Common myeloid progenitor, CD34-positive (primary cell): ENCODE measurements around the gene SUCLG1. TPM values are rescaled to one million over a fixed set of nuclear protein-coding genes. Genes with fewer than 3 reads are reported as not detected.

Experiments used
- CTCF ChIA-PET: fragments of 350-600 bp; sonication (Branson Sonifier 250); formaldehyde crosslinking; loops from one replicate; lab custom pipeline; 2021; ENCODE audit warnings: antibody characterized with exemption; lab: Charles Lee
- POLR2A ChIA-PET: fragments of 350-600 bp; sonication (Branson Sonifier 250); formaldehyde crosslinking; loops from one replicate; lab custom pipeline; 2021; ENCODE audit warnings: antibody characterized with exemption; lab: Charles Lee
- DNase-seq, 3 donors: peaks; one replicate each; pipeline versions ENCODE4 v3.0.0 to v3.0.0-alpha.2; 2013
- H3K27ac ChIP-seq, 2 experiments: 1 replicate in 1 of 2; 2 replicates in 1 of 2; pipeline ENCODE4 v1.7.0; 2013; ENCODE audit warnings: inconsistent platforms in 2 of 2, low read length in 2 of 2, mild to moderate bottlenecking in 2 of 2, low read depth in 1 of 2, moderate library complexity in 1 of 2; ENCODE audit not compliant: severe bottlenecking in 2 of 2, insufficient read depth in 1 of 2, poor library complexity in 1 of 2
- H3K27me3 ChIP-seq, 5 experiments: replicated peaks in 2 of 5; 1 replicate in 3 of 5; 2 replicates in 2 of 5; pipeline versions ENCODE4 v1.6.1 to v1.7.0; 2013; ENCODE audit warnings: low read length in 4 of 5, mild to moderate bottlenecking in 2 of 5, moderate library complexity in 2 of 5, inconsistent platforms in 1 of 5; ENCODE audit not compliant: insufficient read depth in 5 of 5, control insufficient read depth in 4 of 5
- H3K36me3 ChIP-seq, 4 experiments: 1 replicate in 2 of 4; 2 replicates in 2 of 4; pipeline versions ENCODE4 v1.6.1 to v1.7.0; 2013; ENCODE audit warnings: low read length in 3 of 4, control low read depth in 1 of 4, mild to moderate bottlenecking in 1 of 4; ENCODE audit not compliant: control insufficient read depth in 4 of 4, insufficient read depth in 4 of 4
- H3K4me1 ChIP-seq, 4 experiments: 1 replicate in 3 of 4; 2 replicates in 1 of 4; pipeline versions ENCODE4 v1.6.1 to v1.7.1; 2013; ENCODE audit warnings: low read length in 3 of 4, mild to moderate bottlenecking in 3 of 4, control low read depth in 1 of 4, inconsistent platforms in 1 of 4, moderate library complexity in 1 of 4; ENCODE audit not compliant: control insufficient read depth in 4 of 4, insufficient read depth in 4 of 4; ENCODE audit errors: control extremely low read depth in 1 of 4
- H3K4me3 ChIP-seq, 7 experiments: 1 replicate in 4 of 7; 2 replicates in 3 of 7; pipeline versions ENCODE4 v1.5.1 to v1.7.0; 2013; ENCODE audit warnings: mild to moderate bottlenecking in 7 of 7, low read length in 6 of 7, moderate library complexity in 6 of 7, inconsistent platforms in 2 of 7, low read depth in 2 of 7, control low read depth in 1 of 7; ENCODE audit not compliant: insufficient read depth in 4 of 7, control insufficient read depth in 1 of 7; ENCODE audit errors: extremely low read depth in 1 of 7
- H3K9me3 ChIP-seq, 5 experiments: 1 replicate in 4 of 5; 2 replicates in 1 of 5; pipeline versions ENCODE4 v1.6.1 to v1.7.1; 2013; ENCODE audit warnings: low read length in 4 of 5, mild to moderate bottlenecking in 2 of 5, inconsistent platforms in 1 of 5, low read depth in 1 of 5, moderate library complexity in 1 of 5; ENCODE audit not compliant: control insufficient read depth in 4 of 5, insufficient read depth in 2 of 5; ENCODE audit errors: control extremely low read depth in 1 of 5
- WGBS: methylation state at CpG from one replicate; pipeline ENCODE4 v1.1.5; 2013; ENCODE audit not compliant: insufficient coverage; 5-methylcytosine and 5-hydroxymethylcytosine counted together
- polyA plus RNA-seq: library from polyadenylated mRNA; unstranded; fragments of 120-200 nt; gene quantifications from one replicate; pipeline ENCODE4 v1.2.1, GENCODE V29; 2013

The SUCLG1 gene
- 79.3 TPM for polyA plus RNA-seq

DNA sequence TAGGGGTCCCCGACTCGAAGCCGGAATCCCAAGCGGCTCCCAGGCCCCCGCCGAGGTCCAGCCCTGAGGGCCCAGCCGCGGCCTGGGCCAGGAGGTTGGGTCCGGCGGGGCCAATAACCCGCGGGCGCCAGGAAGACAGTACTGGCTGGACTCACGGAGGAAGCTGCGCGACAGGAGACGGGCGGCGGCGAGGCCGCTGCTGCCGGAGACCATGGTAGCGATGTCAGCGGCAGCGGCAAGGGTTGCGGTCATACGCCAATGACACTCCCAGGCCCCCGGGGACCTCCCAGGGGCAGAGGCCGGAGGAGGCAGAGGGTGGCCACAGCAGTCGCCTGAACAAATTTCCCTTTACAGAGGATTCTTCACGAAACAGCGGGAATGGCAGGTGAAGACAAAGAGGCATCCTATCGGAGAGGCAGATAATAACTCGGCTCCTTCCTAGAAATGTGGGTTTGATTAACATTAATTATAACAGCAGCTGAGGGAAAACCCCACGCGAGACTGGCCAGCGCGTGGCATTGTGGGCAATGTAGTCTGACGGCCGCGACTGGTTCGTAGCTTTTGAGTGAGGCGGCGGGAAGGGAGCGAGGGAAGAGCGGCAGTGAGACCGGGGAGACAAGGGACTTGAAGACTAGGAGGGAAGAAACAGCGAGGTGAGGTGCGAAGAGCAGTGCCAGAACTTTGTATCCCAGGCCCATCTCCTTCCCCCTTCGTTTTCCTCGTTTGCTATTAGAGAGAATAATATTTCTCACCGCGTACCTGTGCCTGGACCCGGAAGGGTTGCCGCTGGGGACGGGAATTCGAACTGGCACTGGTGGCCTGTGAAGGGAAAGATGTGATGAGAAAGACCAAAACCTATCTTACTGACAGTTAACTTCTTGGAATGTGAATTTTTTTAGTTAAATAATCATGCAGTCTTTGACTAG, at the start of gene SUCLG1:
SUCLG1 (minus strand) TSS at position 263 of the 926 bp plus-strand sequence; CDS start at position 252, 11 bp downstream.
- peaks cover 0 to 4% (median 0%) of the 10 kb centered on the region in 4 experiments for H3K36me3 ChIP-seq
- DNase-seq = peak; percentile 85 to 92 (median 89)
- no peaks in the 10 kb centered on the region for H3K27me3 ChIP-seq
- POLR2A ChIA-PET = no interaction called here
- 0% methylated on average over 57 of the region's 57 CpGs for WGBS
- CTCF ChIA-PET = interaction anchor here (1.1 kb wide), 1 partner anchor 9 kb away, joined by 3 read pairs; no protein-coding TSS in a partner anchor
- H3K9me3 ChIP-seq = no peaks in the 10 kb centered on the region
- peak within 1 kb of the TSS; percentile 72 to 94 (median 93) for H3K4me3 ChIP-seq
- peak within 1 kb of the TSS; percentile 99 for H3K27ac ChIP-seq
- peaks cover 10 to 21% (median 15%) of the 10 kb centered on the region in 4 experiments for H3K4me1 ChIP-seq

DNA sequence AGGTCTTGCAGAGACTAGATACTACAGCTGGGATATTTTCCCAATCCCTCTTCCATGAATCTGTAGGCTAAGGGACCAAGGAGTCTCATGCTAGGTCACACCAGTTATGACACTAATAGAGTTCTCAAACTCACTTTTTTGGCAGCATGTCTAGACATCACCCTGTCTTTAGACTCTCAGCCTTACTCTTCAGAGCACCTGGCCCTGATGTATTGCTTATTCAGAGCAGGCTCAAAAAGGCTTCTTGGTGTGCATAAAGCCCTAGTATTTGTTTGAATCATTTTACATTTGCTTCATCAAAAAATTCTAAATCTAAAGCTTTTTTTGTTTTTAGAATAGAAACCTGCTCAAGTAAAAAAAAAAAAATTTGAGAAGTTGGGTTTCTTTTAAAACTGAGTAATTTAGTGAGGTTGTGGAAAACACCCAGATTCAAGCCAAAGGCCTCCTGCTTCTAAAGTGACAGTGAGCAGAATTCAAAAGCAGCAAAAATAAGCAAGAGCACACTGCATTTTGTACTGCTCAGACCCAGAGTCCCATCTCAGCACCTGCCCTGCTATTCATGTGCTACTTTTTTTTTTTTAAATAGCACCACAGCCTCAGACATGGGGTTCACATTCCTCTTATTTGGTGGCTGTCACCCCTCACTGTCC, 39.2 kb upstream of the SUCLG1 start:
- DNase-seq = no peak
- Histone ChIP-seq H3K36me3 (no peaks in the 10 kb centered on the region), H3K9me3 (no peaks in the 10 kb centered on the region), H3K4me1 (no peaks in the 10 kb centered on the region), H3K27me3 (no peaks in the 10 kb centered on the region), H3K4me3 (no peak overlapping the region), H3K27ac (no peak overlapping the region)
- ChIA-PET CTCF (interaction anchor here (0.5 to 1.5 kb wide), 5 partner anchors 16 to 363 kb away, joined by 3 to 7 read pairs (median 4); partner anchors contain the start of gene DNAH6), POLR2A (interaction anchor here (0.6 to 0.8 kb wide), 2 partner anchors 12 to 606 kb away, joined by 4 read pairs; no protein-coding TSS in a partner anchor)

DNA sequence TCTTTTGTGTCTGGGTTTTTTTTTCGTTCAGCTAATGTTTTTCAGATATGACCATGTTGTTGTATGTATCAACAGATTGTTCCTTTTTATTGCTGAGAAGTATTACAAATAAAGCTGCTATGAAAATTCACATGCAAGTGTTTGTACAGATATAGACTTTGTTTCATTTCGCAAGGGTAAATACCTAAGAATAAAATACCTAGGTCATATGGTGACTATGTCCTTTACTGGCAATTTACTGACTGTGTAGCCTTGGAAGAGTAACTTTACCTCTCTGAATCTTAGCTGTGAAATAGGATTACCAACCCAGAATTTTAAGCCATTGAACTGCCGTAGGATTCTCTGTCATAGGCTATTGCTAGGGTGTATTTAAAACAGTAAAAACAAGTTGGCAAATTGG, 38.2 kb upstream of the SUCLG1 start:
- Histone ChIP-seq H3K9me3 (no peaks in the 10 kb centered on the region), H3K27ac (no peak overlapping the region), H3K36me3 (no peaks in the 10 kb centered on the region), H3K4me1 (no peaks in the 10 kb centered on the region), H3K27me3 (no peaks in the 10 kb centered on the region), H3K4me3 (no peak overlapping the region)
- DNase-seq = no peak
- no CpG with 5 or more reads among the region's 3 CpGs for WGBS
- ChIA-PET POLR2A (no interaction called here), CTCF (interaction anchor here (0.7 to 1.5 kb wide), 4 partner anchors 19 to 364 kb away, joined by 3 to 7 read pairs (median 4); partner anchors contain the start of gene DNAH6)

DNA sequence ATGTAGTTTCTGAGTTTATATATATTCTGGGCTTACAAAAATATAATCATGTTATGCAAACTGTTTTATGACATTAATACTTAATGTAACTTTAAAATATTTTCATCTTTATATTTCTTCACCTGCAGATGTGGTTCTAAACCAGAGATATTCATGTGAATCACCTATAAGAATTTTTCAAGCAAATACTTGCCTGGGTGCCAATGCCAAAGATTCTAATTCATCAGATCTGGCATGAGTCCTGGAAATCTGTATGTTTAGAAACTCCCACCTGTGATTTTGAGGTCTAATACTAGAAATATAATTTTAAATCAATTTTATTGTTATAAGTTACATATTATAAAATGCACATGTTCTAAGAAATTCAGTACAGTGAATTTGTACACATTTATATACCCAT, 37.3 kb upstream of the SUCLG1 start:
- Histone ChIP-seq H3K27ac (no peak overlapping the region), H3K4me3 (no peak overlapping the region), H3K36me3 (no peaks in the 10 kb centered on the region), H3K27me3 (no peaks in the 10 kb centered on the region), H3K9me3 (no peaks in the 10 kb centered on the region), H3K4me1 (no peaks in the 10 kb centered on the region)
- POLR2A ChIA-PET = no interaction called here
- CTCF ChIA-PET = no interaction called here
- DNase-seq = no peak

DNA sequence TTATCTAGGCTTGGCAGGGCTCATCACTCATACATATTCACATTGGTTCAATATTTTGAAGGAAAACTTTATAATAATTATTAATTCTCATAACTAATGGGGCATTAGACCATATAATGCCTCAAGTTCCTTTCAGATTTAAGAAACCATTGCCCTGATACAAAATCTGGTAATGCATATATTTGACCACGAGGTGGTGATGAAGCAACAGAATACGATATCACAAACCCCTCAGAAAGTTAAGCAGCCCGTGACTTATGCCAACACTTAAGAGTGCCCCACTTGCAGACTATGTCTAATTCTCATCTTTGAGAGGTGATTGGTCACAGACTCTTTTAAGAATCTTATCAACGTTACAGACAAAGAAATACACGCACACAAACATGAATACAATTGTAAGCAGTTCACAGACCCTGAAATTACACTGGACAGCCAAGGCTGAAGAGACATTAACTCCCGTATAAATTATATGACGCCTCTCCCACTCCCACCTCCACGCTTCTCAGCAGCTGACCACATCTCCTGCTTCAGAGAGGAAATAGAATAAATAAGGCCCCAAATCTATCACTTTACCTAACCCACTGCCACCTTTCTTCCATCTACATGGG, 36.6 kb upstream of the SUCLG1 start:
- no peaks in the 10 kb centered on the region for H3K27me3 ChIP-seq
- peak; percentile 73 to 87 (median 82) for DNase-seq
- H3K4me3 ChIP-seq = no peak overlapping the region
- no peaks in the 10 kb centered on the region for H3K9me3 ChIP-seq
- CTCF ChIA-PET = interaction anchor here (0.7 kb wide), 1 partner anchor 796 kb away, joined by 3 read pairs; no protein-coding TSS in a partner anchor
- POLR2A ChIA-PET = no interaction called here
- WGBS = 52% methylated on average over 5 of the region's 8 CpGs
- no peaks in the 10 kb centered on the region for H3K36me3 ChIP-seq
- no peak overlapping the region for H3K27ac ChIP-seq
- no peaks in the 10 kb centered on the region for H3K4me1 ChIP-seq

DNA sequence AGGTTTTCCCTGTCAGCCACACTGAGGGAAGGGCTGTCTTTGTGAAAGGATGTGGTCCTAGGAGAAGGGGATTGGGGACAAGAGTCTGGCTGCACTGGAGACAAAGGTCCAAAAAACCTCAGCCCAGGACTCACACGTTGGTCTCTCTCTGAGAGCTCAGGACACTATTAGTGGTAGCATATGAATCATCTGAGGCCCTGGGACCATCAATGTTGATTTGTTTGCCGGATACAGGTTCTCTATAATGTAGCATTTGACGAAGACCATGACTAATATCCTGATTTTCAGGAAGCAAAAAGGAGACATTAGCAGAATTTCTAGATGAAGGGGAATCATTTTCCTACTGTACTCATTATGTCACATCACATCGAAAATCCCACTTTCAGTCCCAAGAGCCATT, 35.0 kb upstream of the SUCLG1 start:
- Histone ChIP-seq H3K4me1 (no peaks in the 10 kb centered on the region), H3K4me3 (no peak overlapping the region), H3K27me3 (no peaks in the 10 kb centered on the region), H3K36me3 (no peaks in the 10 kb centered on the region), H3K27ac (no peak overlapping the region), H3K9me3 (no peaks in the 10 kb centered on the region)
- DNase-seq = no peak
- CTCF ChIA-PET = interaction anchor here (1.6 to 2.0 kb wide), 3 partner anchors 20 to 388 kb away, joined by 3 to 6 read pairs (median 6); no protein-coding TSS in a partner anchor
- 84% methylated on average over 3 of the region's 4 CpGs for WGBS
- POLR2A ChIA-PET = no interaction called here
